Stomach (tissue), 9 donors: ENCODE measurements around the gene RBFOX2. TPM values are rescaled to one million over a fixed set of nuclear protein-coding genes. Genes with fewer than 3 reads are reported as not detected.

ENCODE experiments used
- DNase-seq, 2 donors: peaks; one replicate each; pipeline versions ENCODE4 v3.0.0 to v3.0.0-alpha.2; 2013 to 2019
- H3K27ac ChIP-seq, 5 donors: fragments of 200-600 bp in 4 of 5; sonication (generic) in 4 of 5; one replicate each; pipeline ENCODE4 v1.5.1; 2013 to 2019; ENCODE audit warnings: mild to moderate bottlenecking in 1 of 5, moderate library complexity in 1 of 5
- H3K27me3 ChIP-seq, 3 donors: fragments of 200-600 bp; sonication (generic); one replicate each; pipeline ENCODE4 v1.5.1; 2017 to 2019; ENCODE audit warnings: mixed run types in 1 of 3
- H3K36me3 ChIP-seq, 4 donors: fragments of 200-600 bp; sonication (generic); 1 replicate in 3 of 4; 2 replicates in 1 of 4; pipeline ENCODE4 v1.5.1; 2016 to 2019
- H3K4me1 ChIP-seq, 4 donors: fragments of 200-600 bp; sonication (generic); one replicate each; pipeline ENCODE4 v1.5.1; 2016 to 2019
- H3K4me3 ChIP-seq, 4 donors: fragments of 200-600 bp; sonication (generic) in 3 of 4; one replicate each; pipeline ENCODE4 v1.5.1; 2016 to 2019; ENCODE audit warnings: mild to moderate bottlenecking in 1 of 4
- H3K9me3 ChIP-seq, 4 donors: fragments of 200-600 bp; sonication (generic); one replicate each; pipeline ENCODE4 v1.5.1; 2016 to 2019
- CTCF ChIP-seq, 7 experiments: fragments of 450-650 bp in 4 of 7; fragments of 200-600 bp in 3 of 7; sonication (generic) in 3 of 7; IDR thresholded peaks; one replicate each; pipeline ENCODE4 v1.5.1; 2016 to 2019; ENCODE audit warnings: antibody characterized with exemption in 7 of 7, control low read depth in 2 of 7, mild to moderate bottlenecking in 1 of 7
- EP300 ChIP-seq: sonication (generic); formaldehyde crosslinking; IDR thresholded peaks from one replicate; pipeline ENCODE4 v1.6.1; 2017; ENCODE audit warnings: antibody characterized with exemption
- POLR2A ChIP-seq, 4 donors: fragments of 450-650 bp; IDR thresholded peaks; one replicate each; pipeline ENCODE4 v1.6.1; 2016; ENCODE audit warnings: antibody characterized with exemption in 4 of 4, control low read depth in 2 of 4, mild to moderate bottlenecking in 1 of 4, moderate library complexity in 1 of 4
- POLR2AphosphoS5 ChIP-seq, 3 donors: sonication (generic); formaldehyde crosslinking; IDR thresholded peaks; one replicate each; pipeline ENCODE4 v1.6.1; 2016; ENCODE audit warnings: antibody characterized with exemption in 3 of 3
- WGBS, 5 donors: extraction: QIAGEN DNeasy Blood & Tissue Kit in 3 of 5; methylation state at CpG; one replicate each; pipeline versions ENCODE4 v1.1.5 to v1.1.7; 2013 to 2018; 5-methylcytosine and 5-hydroxymethylcytosine counted together
- intact Hi-C: fragments of 100-400 bp; cut with DNase I; formaldehyde crosslinking; loops from one replicate; pipeline ENCODE4 v1.15.1; 2023; ENCODE audit warnings: low total_unique reads
- polyA plus RNA-seq, 3 donors: library from polyadenylated mRNA; stranded (reverse); fragments of 200-250 nt; gene quantifications; one replicate each; pipeline ENCODE4 v1.2.3, GENCODE V29; 2013
- total RNA-seq, 5 donors: library from RNA; depleted of rRNA; stranded (reverse); fragments of >200 nt; gene quantifications; one replicate each; pipeline versions ENCODE4 v1.1.0 to v1.2.3, GENCODE V29; 2014 to 2016
- donor health status: healthy with polysubstance abuse.
- donor health status: Bipolar disorder and iron deficiency.
- donor health status: healthy.

RBFOX2 gene
- total and polyA plus RNA-seq, 8 donors = 14.9 to 176 (median 46.7) TPM

GRCh38 chr22:36029406-36029755, 757 bp upstream of the RBFOX2 start:
- Histone ChIP-seq H3K4me3 (peak overlapping the region; percentile 71 to 91 (median 84)), H3K27ac (peak overlapping the region; percentile 80 to 97 (median 89)), H3K9me3 (no peaks in the 10 kb centered on the region), H3K27me3 (peaks cover 0 to 6% (median 0%) of the 10 kb centered on the region in 3 donors), H3K36me3 (no peaks in the 10 kb centered on the region), H3K4me1 (peaks cover 6 to 44% (median 21%) of the 10 kb centered on the region in 4 donors)
- TF ChIP-seq EP300 (no peak), CTCF (IDR thresholded peaks at IDR 0.05) (no peak), POLR2A (IDR thresholded peaks at IDR 0.05) (no peak), POLR2AphosphoS5 (IDR thresholded peaks at IDR 0.05) (no peak)
- WGBS, 5 donors = 27 to 50% (median 37%) methylated on average over 7 of the region's 7 CpGs
- no peak for DNase-seq
- intact Hi-C loops = no loop called here

- DNase-seq = no peak
- TF ChIP-seq CTCF (IDR thresholded peaks at IDR 0.05) = no peak
- no peak for TF ChIP-seq POLR2AphosphoS5 (IDR thresholded peaks at IDR 0.05)
- no peak for TF ChIP-seq POLR2A (IDR thresholded peaks at IDR 0.05)
- TF ChIP-seq EP300 = no peak
- Histone ChIP-seq H3K4me3 (peak overlapping the region; percentile 71 to 91 (median 84)), H3K27ac (peak overlapping the region; percentile 80 to 97 (median 93)), H3K27me3 (peaks cover 0 to 6% (median 0%) of the 10 kb centered on the region in 3 donors), H3K4me1 (peaks cover 8 to 57% (median 22%) of the 10 kb centered on the region in 4 donors), H3K9me3 (no peaks in the 10 kb centered on the region), H3K36me3 (no peaks in the 10 kb centered on the region)
- WGBS, 5 donors = 0 to 3% (median 1%) methylated on average over 30 to 83 of the region's 87 CpGs
- intact Hi-C loops = no loop called here
Observed at GRCh38 chr22:36027935-36028645, 534 bp downstream of the RBFOX2 start.

- H3K27me3 ChIP-seq = peaks cover 0 to 6% (median 0%) of the 10 kb centered on the region in 3 donors
- peak in 1 of 2 donors; percentile 54 for DNase-seq
- intact Hi-C loops = no loop called here
Observed at GRCh38 chr22:36027579-36027934, 1.1 kb downstream of the RBFOX2 start.

GRCh38 chr22:36026741-36027140, 1.9 kb downstream of the RBFOX2 start:
- peak in 1 of 2 donors; percentile 69 for DNase-seq
- no peaks in the 10 kb centered on the region for H3K36me3 ChIP-seq
- H3K4me3 ChIP-seq = peak overlapping the region; percentile 71 to 91 (median 84)
- intact Hi-C loops = no loop called here
- H3K4me1 ChIP-seq = peaks cover 22 to 70% (median 33%) of the 10 kb centered on the region in 4 donors
- no peaks in the 10 kb centered on the region for H3K9me3 ChIP-seq
- H3K27ac ChIP-seq = peak overlapping the region in 4 of 5 donors; percentile 80 to 97 (median 91)
- no peak for TF ChIP-seq POLR2A (IDR thresholded peaks at IDR 0.05)
- TF ChIP-seq EP300 = no peak
- peak in 1 of 3 donors; percentile 22 for TF ChIP-seq POLR2AphosphoS5 (IDR thresholded peaks at IDR 0.05)
- peaks cover 0 to 6% (median 0%) of the 10 kb centered on the region in 3 donors for H3K27me3 ChIP-seq

More at GRCh38 chr22:36027579-36027934, 1.1 kb downstream of the RBFOX2 start:
- H3K4me1 ChIP-seq = peaks cover 14 to 62% (median 26%) of the 10 kb centered on the region in 4 donors
- H3K4me3 ChIP-seq = peak overlapping the region; percentile 71 to 91 (median 84)
- peak overlapping the region; percentile 80 to 97 (median 93) for H3K27ac ChIP-seq
- WGBS, 5 donors = 0 to 5% (median 2%) methylated on average over 7 of the region's 7 CpGs
- no peaks in the 10 kb centered on the region for H3K9me3 ChIP-seq
- no peak for TF ChIP-seq CTCF (IDR thresholded peaks at IDR 0.05)
- no peak for TF ChIP-seq POLR2AphosphoS5 (IDR thresholded peaks at IDR 0.05)
- TF ChIP-seq EP300 = no peak
- no peak for TF ChIP-seq POLR2A (IDR thresholded peaks at IDR 0.05)
- no peaks in the 10 kb centered on the region for H3K36me3 ChIP-seq

- no peak for DNase-seq
- intact Hi-C loops = no loop called here
- Histone ChIP-seq H3K4me3 (no peak overlapping the region), H3K9me3 (no peaks in the 10 kb centered on the region), H3K27me3 (no peaks in the 10 kb centered on the region), H3K4me1 (peaks cover 24 to 87% (median 45%) of the 10 kb centered on the region in 4 donors), H3K27ac (peak overlapping the region; percentile 23 to 68 (median 59)), H3K36me3 (no peaks in the 10 kb centered on the region)
- TF ChIP-seq CTCF (IDR thresholded peaks at IDR 0.05) (no peak), POLR2A (IDR thresholded peaks at IDR 0.05) (no peak), EP300 (no peak), POLR2AphosphoS5 (IDR thresholded peaks at IDR 0.05) (no peak)
Observed at GRCh38 chr22:36022697-36023096, 5.9 kb downstream of the RBFOX2 start.
